ENCODE results near the gene SORBS2.

DNA sequence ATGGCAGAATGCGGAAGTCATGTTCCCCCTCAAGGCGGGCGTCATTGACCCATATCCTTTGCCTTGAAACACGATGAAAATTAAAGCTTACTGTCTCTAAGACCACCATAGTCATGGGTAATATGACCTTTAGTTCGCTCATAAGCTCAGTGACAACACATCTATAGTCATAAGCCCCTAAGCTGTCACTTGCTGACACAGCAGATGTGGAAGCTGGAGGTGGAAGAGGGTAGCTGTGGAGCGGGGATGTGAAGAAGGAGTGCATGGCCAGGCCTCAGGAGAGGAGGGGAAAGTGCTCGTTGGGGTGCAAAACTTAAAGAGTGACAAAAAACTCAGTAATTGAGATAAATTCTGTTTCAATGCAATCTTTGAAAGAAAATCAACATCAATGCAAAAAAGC, 142.7 kb downstream of the SORBS2 start:
- TF ChIP-seq JUN (IDR thresholded peaks at IDR 0.05; ENCODE audit: low read depth, low read length) (no peak), NANOG (IDR thresholded peaks at IDR 0.05; ENCODE audit: insufficient read depth, low read depth, low read length, poor library complexity, severe bottlenecking) (no peak)
